RWPE1 (cell line): Measurements from ENCODE around the gene KIAA0232.
"Not testable (repeated sequence)": the region's sequence is repeated elsewhere in the genome, so short reads cannot be mapped to it uniquely, and the experiment has no call there.

Experiments used
- CTCF ChIA-PET: fragments of 350-600 bp; sonication (Branson Sonifier 250); formaldehyde crosslinking; extraction: SDS; loops from one replicate; lab custom pipeline; 2021; lab: Yijun Ruan, JAX
- POLR2A ChIA-PET: fragments of 400-600 bp; formaldehyde crosslinking; extraction: SDS; loops from one replicate; lab custom pipeline; 2020; ENCODE audit warnings: antibody characterized with exemption; ENCODE audit not compliant: low non-redundant PET; lab: Yijun Ruan, JAX
- DNase-seq: peaks from one replicate; pipeline ENCODE4 v3.0.0; 2012; ENCODE audit warnings: low spot score
- H3K27ac ChIP-seq: fragments of 450-650 bp; 2 replicates; pipeline ENCODE4 v1.5.1; 2017
- TF ChIP-seq, protein P1 (sequence below): fragments of 450-650 bp; conservative IDR thresholded peaks from 2 replicates; pipeline ENCODE4 v1.5.1; 2017; ENCODE audit warnings: low read depth, mild to moderate bottlenecking

Gene KIAA0232

DNA sequence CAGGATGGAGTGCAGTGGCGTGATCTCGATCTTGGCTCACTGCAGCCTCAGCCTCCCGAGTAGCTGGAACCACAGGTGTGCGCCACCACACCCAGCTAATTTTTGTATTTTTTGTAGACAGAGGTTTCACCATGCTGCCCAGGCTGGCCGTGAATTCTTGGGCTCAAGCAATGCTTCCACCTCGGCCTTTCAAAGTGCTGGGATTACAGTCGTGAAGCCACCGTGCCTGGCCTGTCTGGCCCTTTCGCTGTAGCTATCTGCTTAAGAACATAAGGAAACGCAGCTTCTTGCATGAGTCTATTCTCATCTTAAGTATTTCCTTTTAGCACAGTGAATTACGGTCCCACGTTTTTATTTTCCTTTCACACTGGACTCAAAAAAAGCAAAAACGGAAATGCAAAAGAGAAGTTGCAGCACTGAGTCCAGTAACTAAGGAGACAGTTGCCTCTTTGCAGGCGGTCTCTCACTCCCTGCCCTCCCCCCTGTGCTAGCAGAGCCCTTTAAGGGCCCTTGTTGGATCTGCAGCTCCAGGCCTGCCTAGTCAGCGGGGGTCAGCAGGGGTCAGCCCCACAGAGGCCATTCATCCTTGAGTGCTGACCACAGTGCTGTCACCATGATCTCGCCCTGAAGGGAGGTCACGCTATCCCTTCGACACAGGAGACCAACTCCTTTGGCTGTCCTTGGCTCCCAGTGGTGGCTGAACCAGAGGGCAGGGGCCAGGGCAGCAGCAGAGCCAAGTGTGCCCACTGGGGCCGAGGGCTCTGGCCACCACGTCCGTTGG is 105.3 kb downstream of the KIAA0232 start:
- DNase-seq, result no peak
- TF ChIP-seq, protein P1, sequence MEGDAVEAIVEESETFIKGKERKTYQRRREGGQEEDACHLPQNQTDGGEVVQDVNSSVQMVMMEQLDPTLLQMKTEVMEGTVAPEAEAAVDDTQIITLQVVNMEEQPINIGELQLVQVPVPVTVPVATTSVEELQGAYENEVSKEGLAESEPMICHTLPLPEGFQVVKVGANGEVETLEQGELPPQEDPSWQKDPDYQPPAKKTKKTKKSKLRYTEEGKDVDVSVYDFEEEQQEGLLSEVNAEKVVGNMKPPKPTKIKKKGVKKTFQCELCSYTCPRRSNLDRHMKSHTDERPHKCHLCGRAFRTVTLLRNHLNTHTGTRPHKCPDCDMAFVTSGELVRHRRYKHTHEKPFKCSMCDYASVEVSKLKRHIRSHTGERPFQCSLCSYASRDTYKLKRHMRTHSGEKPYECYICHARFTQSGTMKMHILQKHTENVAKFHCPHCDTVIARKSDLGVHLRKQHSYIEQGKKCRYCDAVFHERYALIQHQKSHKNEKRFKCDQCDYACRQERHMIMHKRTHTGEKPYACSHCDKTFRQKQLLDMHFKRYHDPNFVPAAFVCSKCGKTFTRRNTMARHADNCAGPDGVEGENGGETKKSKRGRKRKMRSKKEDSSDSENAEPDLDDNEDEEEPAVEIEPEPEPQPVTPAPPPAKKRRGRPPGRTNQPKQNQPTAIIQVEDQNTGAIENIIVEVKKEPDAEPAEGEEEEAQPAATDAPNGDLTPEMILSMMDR, result no peak
- ChIA-PET CTCF (no interaction called here), POLR2A (no interaction called here)
- no peak overlapping the region for H3K27ac ChIP-seq

DNA sequence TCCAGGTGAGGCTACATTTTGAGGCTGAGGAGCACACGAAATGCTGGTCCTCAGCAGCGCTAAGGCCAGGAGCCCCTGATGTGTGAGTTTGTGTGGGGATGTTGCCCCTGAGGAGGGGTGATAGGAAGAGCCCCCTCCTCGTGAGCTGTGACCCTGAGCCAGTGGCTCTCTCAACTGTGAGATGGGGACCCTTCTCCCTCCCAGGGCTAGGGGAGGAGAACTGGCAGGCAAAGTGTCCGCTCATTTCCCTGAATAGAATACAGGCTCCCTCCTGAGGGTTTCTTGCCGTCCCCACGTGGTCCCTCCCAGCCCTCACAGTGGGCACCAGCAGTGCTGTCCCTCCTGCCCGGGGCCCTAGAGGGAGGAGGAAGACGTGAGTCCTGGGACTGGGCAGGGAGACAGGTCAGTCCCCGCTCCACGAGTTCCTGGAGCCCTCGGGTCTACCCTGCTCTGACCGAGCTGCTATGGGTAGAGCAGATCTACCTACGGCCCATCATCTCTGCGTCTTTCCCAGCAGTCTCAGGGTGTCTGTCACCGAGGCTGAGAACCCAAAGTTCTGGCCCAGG is 106.1 kb downstream of the KIAA0232 start:
- CTCF ChIA-PET, result no interaction called here
- TF ChIP-seq, protein P1, result no peak
- H3K27ac ChIP-seq, result no peak overlapping the region
- POLR2A ChIA-PET, result no interaction called here
- DNase-seq, result no peak

DNA sequence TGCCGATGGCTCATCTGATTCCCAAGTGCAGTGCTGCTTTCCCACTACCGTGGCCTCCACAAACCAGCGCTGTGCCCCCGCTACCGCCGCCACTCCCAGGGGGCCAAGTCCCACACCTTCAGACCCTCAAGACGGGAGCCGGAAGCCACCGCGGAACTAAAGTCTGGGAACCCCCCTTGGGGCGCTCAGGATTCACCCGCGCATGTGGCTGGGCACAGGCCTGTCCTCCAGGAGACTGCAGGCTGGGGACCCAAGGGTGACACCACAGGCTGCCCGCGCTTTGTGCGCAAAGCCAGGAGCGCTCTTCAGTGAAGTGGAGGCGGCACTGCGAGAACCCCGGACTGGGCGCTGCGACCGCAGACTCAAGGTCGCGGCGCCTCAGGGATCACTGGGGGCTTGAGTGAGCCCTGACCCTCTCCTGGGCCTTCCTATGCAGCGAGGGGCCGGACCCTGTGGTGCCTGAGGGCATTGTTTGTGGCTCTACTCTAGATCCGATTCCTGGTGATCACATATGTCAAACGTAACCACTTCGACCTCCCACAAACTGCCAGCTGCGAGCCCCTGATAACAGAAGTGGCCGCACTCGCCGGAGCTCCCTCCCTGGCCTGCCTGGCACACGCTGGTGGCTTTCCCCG is 106.7 kb downstream of the KIAA0232 start:
- no peak overlapping the region for H3K27ac ChIP-seq
- ChIA-PET CTCF (no interaction called here), POLR2A (no interaction called here)
- DNase-seq, result no peak
- TF ChIP-seq, protein P1, result no peak

DNA sequence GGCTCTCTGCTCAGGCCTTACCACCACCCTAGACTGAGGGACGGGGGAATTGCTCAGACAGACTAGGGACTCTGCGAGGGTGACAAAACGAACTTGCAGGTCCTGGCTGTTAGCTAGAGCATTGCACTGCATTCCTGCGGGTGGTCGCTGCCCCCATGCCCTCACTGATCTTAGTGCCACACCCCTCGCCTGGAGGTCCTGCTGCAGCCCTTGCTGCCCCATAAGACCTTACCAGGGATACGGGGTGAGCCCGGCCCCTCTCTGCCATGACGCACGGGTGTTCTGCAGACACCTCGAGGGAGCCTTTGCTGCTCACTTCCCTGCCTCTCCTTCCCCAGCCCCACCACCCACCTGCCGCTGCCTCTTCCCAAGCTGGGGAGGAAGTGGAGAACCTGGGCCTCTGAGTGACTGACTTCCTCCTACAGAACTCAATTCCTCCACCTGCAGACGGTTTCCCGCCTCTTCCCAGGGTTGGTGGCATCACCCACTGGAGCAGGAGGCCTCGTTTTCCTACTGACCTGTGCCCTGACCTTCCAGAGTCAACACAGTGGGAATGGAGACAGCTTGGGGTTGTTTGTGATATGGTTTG is 107.3 kb downstream of the KIAA0232 start:
- no peak for DNase-seq
- H3K27ac ChIP-seq, result no peak overlapping the region
- POLR2A ChIA-PET, result no interaction called here
- TF ChIP-seq, protein P1, result no peak
- CTCF ChIA-PET, result no interaction called here

DNA sequence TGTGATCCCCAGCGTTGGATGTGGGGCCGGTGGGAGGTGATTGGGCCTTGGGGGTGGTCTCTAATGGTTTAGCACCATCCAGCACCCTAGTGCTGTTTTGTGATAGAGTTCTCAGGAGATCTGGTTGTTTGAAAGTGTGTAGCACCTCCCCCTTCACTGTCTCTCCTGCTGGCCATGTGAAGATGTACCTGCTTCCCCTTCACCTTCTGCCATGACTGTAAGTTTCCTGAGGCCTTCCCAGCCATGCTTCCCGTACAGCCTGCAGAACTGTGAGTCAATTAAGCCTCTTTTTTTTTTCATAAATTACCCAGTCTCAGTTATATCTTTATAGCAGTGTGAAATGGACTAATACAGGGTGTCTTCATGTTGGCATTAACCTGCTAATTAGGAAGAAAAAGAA is 107.8 kb downstream of the KIAA0232 start:
- DNase-seq, result no peak
- POLR2A ChIA-PET, result no interaction called here
- no peak overlapping the region for H3K27ac ChIP-seq
- TF ChIP-seq, protein P1, result no peak
- CTCF ChIA-PET, result no interaction called here

DNA sequence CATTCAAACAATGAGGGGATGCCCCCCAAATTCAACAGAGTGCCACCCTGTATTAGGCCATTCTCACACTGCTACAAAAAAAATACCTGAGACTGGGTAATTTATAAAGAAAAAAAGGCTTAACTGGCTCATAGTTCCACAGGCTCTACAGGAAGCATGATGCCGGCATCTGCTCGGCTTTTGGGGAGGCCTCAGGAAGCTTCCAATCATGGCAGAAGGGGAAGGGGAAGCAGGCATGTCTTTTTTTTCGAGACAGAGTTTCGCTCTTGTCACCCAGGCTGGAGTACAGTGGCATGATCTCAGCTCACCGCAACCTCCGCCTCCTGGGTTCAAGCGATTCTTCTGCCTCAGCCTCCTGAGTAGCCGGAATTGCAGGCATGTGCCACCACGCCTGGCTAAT is 108.4 kb downstream of the KIAA0232 start:
- DNase-seq, POLR2A ChIA-PET: not testable (repeated sequence)

More for the DNA sequence above, 108.4 kb downstream of the KIAA0232 start:
- H3K27ac ChIP-seq, CTCF ChIA-PET: not testable (repeated sequence)
